Fibroblast of upper back skin (primary cell): Measurements from ENCODE around the gene TMC4.
"Not testable (repeated sequence)": the region's sequence is repeated elsewhere in the genome, so short reads cannot be mapped to it uniquely, and the experiment has no call there.

Source experiments
- DNase-seq: peaks from one replicate; pipeline ENCODE4 v3.0.0-alpha.2; 2013

The TMC4 gene

GRCh38 chr19:54172471-54173358 is at the start of gene TMC4:
Gene TMC4 (minus strand): TSS chr19:54173160. CDS start chr19:54173117, 43 bp downstream.
- DNase-seq = no peak

- not testable (repeated sequence) for DNase-seq
Measured at GRCh38 chr19:54221947-54222346, 49.0 kb upstream of the TMC4 start.

- DNase-seq = not testable (repeated sequence)
Measured at GRCh38 chr19:54219702-54220101, 46.7 kb upstream of the TMC4 start.

- DNase-seq = no peak
Measured at GRCh38 chr19:54218960-54219661, 46.2 kb upstream of the TMC4 start.

- no peak for DNase-seq
Measured at GRCh38 chr19:54218259-54218658, 45.3 kb upstream of the TMC4 start.

GRCh38 chr19:54217517-54218247 is 44.7 kb upstream of the TMC4 start:
- DNase-seq = not testable (repeated sequence)

- DNase-seq = no peak
Measured at GRCh38 chr19:54216869-54217268, 43.9 kb upstream of the TMC4 start.

- not testable (repeated sequence) for DNase-seq
Measured at GRCh38 chr19:54214734-54215133, 41.8 kb upstream of the TMC4 start.

- DNase-seq = not testable (repeated sequence)
Measured at GRCh38 chr19:54214217-54214616, 41.3 kb upstream of the TMC4 start.

- DNase-seq = no peak
Measured at GRCh38 chr19:54211235-54211634, 38.3 kb upstream of the TMC4 start.

- peak; percentile 97 for DNase-seq
Measured at GRCh38 chr19:54209811-54210494, 37.0 kb upstream of the TMC4 start.

- peak; percentile 7 for DNase-seq
Measured at GRCh38 chr19:54209058-54209810, 36.3 kb upstream of the TMC4 start.

GRCh38 chr19:54208784-54209057 is 35.8 kb upstream of the TMC4 start:
- DNase-seq = peak; percentile 6

GRCh38 chr19:54207983-54208783 is 35.2 kb upstream of the TMC4 start:
- peak; percentile 50 for DNase-seq

GRCh38 chr19:54207676-54207982 is 34.7 kb upstream of the TMC4 start:
- DNase-seq = no peak

- DNase-seq = not testable (repeated sequence)
Measured at GRCh38 chr19:54207193-54207592, 34.2 kb upstream of the TMC4 start.

- no peak for DNase-seq
Measured at GRCh38 chr19:54206831-54207177, 33.8 kb upstream of the TMC4 start.

GRCh38 chr19:54206030-54206830 is 33.3 kb upstream of the TMC4 start:
- DNase-seq = no peak

- DNase-seq = no peak
Measured at GRCh38 chr19:54204767-54205468, 32.0 kb upstream of the TMC4 start.

- peak; percentile 4 for DNase-seq
Measured at GRCh38 chr19:54203151-54203611, 30.2 kb upstream of the TMC4 start.
